Activated CD8-positive, alpha-beta memory T cell treated with anti-CD3 and anti-CD28 coated beads, Interleukin-2, amount 10 ng/mL, durations not matched to agents 7 days and 5 days (primary cell): ENCODE results near the gene MVB12B. TPM values are rescaled to one million over a fixed set of nuclear protein-coding genes. Genes with fewer than 3 reads are reported as not detected.

Source experiments
- ATAC-seq: fragments of 150-1000 bp; cut with Tn5 transposase; one replicate; pipeline ENCODE4 v1.10.0; 2021; ENCODE audit warnings: moderate library complexity
- CTCF ChIA-PET: fragments of 350-600 bp; sonication (Branson Sonifier 250); formaldehyde crosslinking; loops from one replicate; lab custom pipeline; 2021; ENCODE audit warnings: antibody characterized with exemption; lab: Charles Lee
- DNase-seq: peaks from one replicate; pipeline ENCODE4 v3.0.0-alpha.2; 2020
- H3K27ac Mint-ChIP-seq: one replicate; pipeline ENCODE4 v1.8.0; 2021; ENCODE audit warnings: mild to moderate bottlenecking, mixed read lengths
- H3K27me3 Mint-ChIP-seq: one replicate; pipeline ENCODE4 v1.8.0; 2021; ENCODE audit warnings: mixed read lengths
- H3K36me3 Mint-ChIP-seq: one replicate; pipeline ENCODE4 v1.8.0; 2021; ENCODE audit warnings: mild to moderate bottlenecking, mixed read lengths
- H3K4me1 Mint-ChIP-seq: one replicate; pipeline ENCODE4 v1.8.0; 2021; ENCODE audit warnings: mixed read lengths
- H3K4me3 Mint-ChIP-seq: one replicate; pipeline ENCODE4 v1.8.0; 2021; ENCODE audit warnings: mild to moderate bottlenecking, moderate library complexity, mixed read lengths
- H3K9me3 Mint-ChIP-seq: one replicate; pipeline ENCODE4 v1.8.0; 2022; ENCODE audit warnings: low read depth, mixed read lengths
- total RNA-seq, 2 experiments: library from RNA; stranded (reverse); gene quantifications; one replicate each; pipeline ENCODE4 v1.2.3, GENCODE V29; 2021

Gene MVB12B
- total RNA-seq, 2 experiments from 2014 or later: 39.2 to 57.0 TPM

DNA sequence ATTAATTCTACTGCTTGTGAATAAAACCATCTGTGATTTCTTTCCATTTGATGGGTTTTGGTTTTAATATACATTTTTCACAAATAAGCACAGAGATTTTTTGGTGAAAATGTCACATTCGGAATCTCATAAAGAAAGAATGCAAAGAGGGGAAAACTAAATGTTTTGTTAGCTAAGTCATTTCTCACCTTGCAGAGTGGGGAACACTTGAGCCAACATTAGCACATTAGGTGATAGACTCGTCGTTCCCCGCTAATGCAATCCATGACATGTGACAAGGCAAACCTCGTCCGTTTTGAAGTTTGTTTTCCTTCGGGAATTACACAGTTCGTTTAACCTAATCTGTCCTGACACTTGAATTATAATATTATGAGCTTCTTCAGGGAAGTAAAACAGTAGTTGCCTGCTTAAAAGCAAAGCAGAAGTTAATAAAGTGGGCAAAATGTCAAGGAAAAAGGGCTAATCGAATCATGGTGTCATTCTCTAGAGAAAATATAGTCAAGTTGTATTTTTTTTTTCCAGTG lies 191.3 kb downstream of the MVB12B start:
- Mint-ChIP-seq H3K4me1 (peaks cover 45% of the 10 kb centered on the region), H3K36me3 (no peaks in the 10 kb centered on the region), H3K4me3 (peak overlapping the region; percentile 79), H3K9me3 (no peaks in the 10 kb centered on the region), H3K27ac (peak overlapping the region; percentile 82), H3K27me3 (peaks cover 77% of the 10 kb centered on the region)
- no peak for DNase-seq
- ATAC-seq: no peak
- CTCF ChIA-PET: interaction anchor here (0.9 to 4.0 kb wide), 8 partner anchors 9 to 45 kb away, joined by 4 to 41 read pairs (median 6); no protein-coding TSS in a partner anchor

GRCh38 chr9:126518763-126519162 lies 192.1 kb downstream of the MVB12B start:
- no peak overlapping the region for H3K27ac Mint-ChIP-seq
- CTCF ChIA-PET: interaction anchor here (1.9 to 4.0 kb wide), 5 partner anchors 8 to 44 kb away, joined by 4 to 41 read pairs (median 13); no protein-coding TSS in a partner anchor
- DNase-seq (no peak), ATAC-seq (no peak)
- H3K4me1 Mint-ChIP-seq: peaks cover 53% of the 10 kb centered on the region
- H3K4me3 Mint-ChIP-seq: no peak overlapping the region
- no peaks in the 10 kb centered on the region for H3K36me3 Mint-ChIP-seq
- peaks cover 69% of the 10 kb centered on the region for H3K27me3 Mint-ChIP-seq
- H3K9me3 Mint-ChIP-seq: no peaks in the 10 kb centered on the region

GRCh38 chr9:126519660-126520420 lies 193.2 kb downstream of the MVB12B start:
- ATAC-seq (no peak), DNase-seq (no peak)
- Mint-ChIP-seq H3K9me3 (no peaks in the 10 kb centered on the region), H3K36me3 (no peaks in the 10 kb centered on the region), H3K27me3 (peaks cover 67% of the 10 kb centered on the region), H3K4me1 (peaks cover 60% of the 10 kb centered on the region), H3K27ac (no peak overlapping the region), H3K4me3 (no peak overlapping the region)
- CTCF ChIA-PET: no interaction called here

GRCh38 chr9:126520453-126520852 lies 193.8 kb downstream of the MVB12B start:
- no peak overlapping the region for H3K27ac Mint-ChIP-seq
- no peak for DNase-seq
- H3K36me3 Mint-ChIP-seq: no peaks in the 10 kb centered on the region
- no peak for ATAC-seq
- H3K27me3 Mint-ChIP-seq: peaks cover 67% of the 10 kb centered on the region
- H3K9me3 Mint-ChIP-seq: no peaks in the 10 kb centered on the region
- no peak overlapping the region for H3K4me3 Mint-ChIP-seq
- H3K4me1 Mint-ChIP-seq: peaks cover 63% of the 10 kb centered on the region
- CTCF ChIA-PET: interaction anchor here (1.0 to 3.5 kb wide), 2 partner anchors 19 to 37 kb away, joined by 6 to 13 read pairs; no protein-coding TSS in a partner anchor

DNA sequence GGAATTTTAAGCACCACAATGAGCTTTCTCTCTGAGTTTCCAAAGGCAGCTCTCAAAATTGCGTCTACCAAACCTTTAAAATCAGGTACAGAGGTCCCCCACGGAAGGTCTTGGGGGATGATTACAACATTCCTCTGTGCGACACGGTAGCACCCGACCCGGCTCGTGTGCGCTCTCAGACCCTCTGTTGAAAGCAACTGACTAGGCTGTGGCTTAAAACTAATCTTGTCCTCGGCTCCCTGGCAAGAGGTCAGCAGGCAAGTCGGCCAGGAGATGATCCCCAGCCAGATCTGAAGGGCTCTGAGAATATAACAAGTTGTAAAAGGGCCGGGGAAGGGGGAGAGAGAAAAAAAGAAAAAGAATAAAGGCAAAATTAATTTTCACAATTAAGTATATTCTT lies 194.5 kb downstream of the MVB12B start:
- Mint-ChIP-seq H3K9me3 (no peaks in the 10 kb centered on the region), H3K27ac (no peak overlapping the region), H3K27me3 (peaks cover 63% of the 10 kb centered on the region), H3K4me3 (no peak overlapping the region), H3K36me3 (no peaks in the 10 kb centered on the region), H3K4me1 (peaks cover 63% of the 10 kb centered on the region)
- CTCF ChIA-PET: interaction anchor here (1.0 to 3.5 kb wide), 2 partner anchors 20 to 37 kb away, joined by 6 to 13 read pairs; no protein-coding TSS in a partner anchor
- DNase-seq (no peak), ATAC-seq (no peak)

DNA sequence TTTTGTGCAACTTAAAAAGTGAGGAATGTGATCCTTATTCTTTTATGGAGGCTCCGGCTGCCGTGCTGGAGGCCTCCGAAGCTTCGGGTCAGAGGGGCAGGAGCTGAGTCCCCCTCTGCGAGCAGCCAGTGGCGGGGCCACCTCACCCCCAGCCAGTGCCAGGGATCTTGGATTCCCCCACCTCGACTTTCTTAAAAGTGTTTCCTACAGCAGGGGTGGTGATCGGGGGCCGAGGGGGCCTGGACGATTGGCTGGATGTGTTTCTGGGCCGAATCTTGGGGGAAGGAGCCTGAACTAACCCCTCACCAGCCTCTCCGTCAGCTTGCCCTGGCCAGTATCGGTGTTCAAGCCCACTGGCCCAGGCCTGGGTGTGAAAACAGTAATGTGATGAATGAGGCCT lies 194.9 kb downstream of the MVB12B start:
- H3K4me1 Mint-ChIP-seq: peaks cover 60% of the 10 kb centered on the region
- no peaks in the 10 kb centered on the region for H3K36me3 Mint-ChIP-seq
- H3K27me3 Mint-ChIP-seq: peaks cover 60% of the 10 kb centered on the region
- no peak for DNase-seq
- H3K27ac Mint-ChIP-seq: no peak overlapping the region
- no peak overlapping the region for H3K4me3 Mint-ChIP-seq
- H3K9me3 Mint-ChIP-seq: no peaks in the 10 kb centered on the region
- no peak for ATAC-seq
- CTCF ChIA-PET: interaction anchor here (3.5 to 5.6 kb wide), 3 partner anchors 8 to 35 kb away, joined by 13 to 42 read pairs (median 35); no protein-coding TSS in a partner anchor

- Mint-ChIP-seq H3K27ac (no peak overlapping the region), H3K9me3 (no peaks in the 10 kb centered on the region), H3K4me1 (peaks cover 55% of the 10 kb centered on the region), H3K4me3 (no peak overlapping the region), H3K27me3 (peaks cover 55% of the 10 kb centered on the region), H3K36me3 (no peaks in the 10 kb centered on the region)
- no peak for DNase-seq
- no peak for ATAC-seq
- CTCF ChIA-PET: interaction anchor here (2.9 to 5.6 kb wide), 4 partner anchors 8 to 35 kb away, joined by 12 to 42 read pairs (median 24); no protein-coding TSS in a partner anchor
These were observed 195.5 kb downstream of the MVB12B start for GRCh38 chr9:126521976-126522590.

GRCh38 chr9:126522612-126523356 lies 196.2 kb downstream of the MVB12B start:
- DNase-seq (no peak), ATAC-seq (no peak)
- H3K27me3 Mint-ChIP-seq: peaks cover 52% of the 10 kb centered on the region
- CTCF ChIA-PET: interaction anchor here (0.7 to 5.6 kb wide), 5 partner anchors 9 to 1086 kb away, joined by 4 to 42 read pairs (median 13); no protein-coding TSS in a partner anchor
- peak overlapping the region; percentile 21 for H3K27ac Mint-ChIP-seq
- H3K9me3 Mint-ChIP-seq: no peaks in the 10 kb centered on the region
- peak overlapping the region; percentile 39 for H3K4me3 Mint-ChIP-seq
- peaks cover 48% of the 10 kb centered on the region for H3K4me1 Mint-ChIP-seq
- H3K36me3 Mint-ChIP-seq: no peaks in the 10 kb centered on the region

GRCh38 chr9:126523611-126524111 lies 197.0 kb downstream of the MVB12B start:
- Mint-ChIP-seq H3K4me1 (peaks cover 39% of the 10 kb centered on the region), H3K36me3 (no peaks in the 10 kb centered on the region), H3K4me3 (peak overlapping the region; percentile 73), H3K27ac (peak overlapping the region; percentile 82), H3K9me3 (no peaks in the 10 kb centered on the region), H3K27me3 (peaks cover 46% of the 10 kb centered on the region)
- DNase-seq (peak; percentile 78), ATAC-seq (peak; percentile 86)
- CTCF ChIA-PET: interaction anchor here (2.9 to 5.6 kb wide), 4 partner anchors 10 to 33 kb away, joined by 12 to 42 read pairs (median 24); no protein-coding TSS in a partner anchor

- Mint-ChIP-seq H3K4me3 (peak overlapping the region; percentile 73), H3K4me1 (peaks cover 30% of the 10 kb centered on the region), H3K27ac (peak overlapping the region; percentile 82), H3K36me3 (no peaks in the 10 kb centered on the region), H3K27me3 (peaks cover 46% of the 10 kb centered on the region), H3K9me3 (no peaks in the 10 kb centered on the region)
- no peak for DNase-seq
- CTCF ChIA-PET: interaction anchor here (1.2 to 5.6 kb wide), 4 partner anchors 11 to 32 kb away, joined by 5 to 42 read pairs (median 24); no protein-coding TSS in a partner anchor
- no peak for ATAC-seq
These were observed 197.9 kb downstream of the MVB12B start for GRCh38 chr9:126524353-126525077.

DNA sequence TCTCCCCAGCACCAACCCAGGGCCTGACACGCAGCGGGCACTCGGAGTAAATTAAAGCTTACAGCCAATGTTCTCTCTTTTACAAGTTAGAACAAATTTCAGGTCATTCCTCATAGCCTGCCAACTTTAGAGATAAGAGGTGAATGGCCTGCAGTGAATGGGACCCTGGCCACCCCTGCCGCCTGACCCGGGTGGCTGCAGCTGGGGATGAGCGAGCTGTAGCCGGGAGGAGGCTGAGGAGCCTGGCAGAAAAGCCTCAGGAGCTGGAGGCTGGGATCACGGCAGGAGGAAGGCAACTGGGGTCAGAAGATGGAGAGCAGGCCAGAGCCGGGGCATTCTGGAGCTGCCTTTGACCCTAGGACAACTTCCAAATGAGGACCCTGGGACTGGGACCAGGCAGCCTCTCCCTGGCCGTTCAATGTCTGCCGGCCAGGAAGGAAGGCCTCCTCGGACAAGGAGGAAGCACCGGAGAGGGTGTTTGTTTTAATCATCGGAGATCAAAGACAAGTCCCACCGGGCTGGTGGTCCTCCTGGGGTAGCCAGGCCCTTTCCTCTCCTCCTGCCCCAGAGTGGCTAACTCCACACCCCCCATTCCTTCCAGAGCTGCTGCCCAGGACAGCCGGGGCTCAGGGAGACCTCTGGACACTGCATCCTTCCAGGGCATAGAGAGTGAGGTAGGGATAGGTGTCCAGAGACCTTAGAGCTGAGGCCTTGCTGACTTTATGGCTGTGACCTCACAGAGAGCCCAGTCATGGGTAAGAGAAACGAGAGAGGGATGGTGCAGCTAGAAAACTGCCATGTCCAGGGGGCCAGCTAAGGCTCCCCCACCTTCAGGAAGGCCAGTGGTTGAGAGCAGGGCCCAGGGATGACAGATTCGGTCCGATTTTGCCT lies 199.8 kb downstream of the MVB12B start:
- ATAC-seq (no peak), DNase-seq (no peak)
- Mint-ChIP-seq H3K27me3 (peaks cover 44% of the 10 kb centered on the region), H3K9me3 (no peaks in the 10 kb centered on the region), H3K4me3 (no peak overlapping the region), H3K4me1 (peaks cover 26% of the 10 kb centered on the region), H3K27ac (no peak overlapping the region), H3K36me3 (no peaks in the 10 kb centered on the region)
- CTCF ChIA-PET: interaction anchor here (0.8 to 5.6 kb wide), 4 partner anchors 8 to 32 kb away, joined by 3 to 42 read pairs (median 4); no protein-coding TSS in a partner anchor
